ENCODE measurements around the gene INO80.
A peak's percentile ranks its signal among the peaks of the same experiment; 100 is the strongest.

INO80 gene

GRCh38 chr15:40933517-40933902 is 182.6 kb downstream of the INO80 start:
- no peak for TF ChIP-seq CTCF (IDR thresholded peaks at IDR 0.05; ENCODE audit: low read depth, low read length)
- no peak overlapping the region for H3K4me3 ChIP-seq (ENCODE audit: low read depth, low read length)

- no peak for TF ChIP-seq CTCF (IDR thresholded peaks at IDR 0.05; ENCODE audit: low read depth, low read length)
- peak overlapping the region; percentile 78; the same call in 1 of the 2 replicates for H3K4me3 ChIP-seq (ENCODE audit: low read depth, low read length)
Observed at GRCh38 chr15:40932649-40933516, 183.2 kb downstream of the INO80 start.

GRCh38 chr15:40932156-40932555 is 183.9 kb downstream of the INO80 start:
- peak overlapping the region; percentile 78 for H3K4me3 ChIP-seq (ENCODE audit: low read depth, low read length)
- TF ChIP-seq CTCF (IDR thresholded peaks at IDR 0.05; ENCODE audit: low read depth, low read length) = no peak

GRCh38 chr15:40931300-40932142 is 184.6 kb downstream of the INO80 start:
- peak overlapping the region; percentile 78 for H3K4me3 ChIP-seq (ENCODE audit: low read depth, low read length)
- no peak for TF ChIP-seq CTCF (IDR thresholded peaks at IDR 0.05; ENCODE audit: low read depth, low read length)

- peak; percentile 65 for TF ChIP-seq CTCF (IDR thresholded peaks at IDR 0.05; ENCODE audit: low read depth, low read length)
- H3K4me3 ChIP-seq (ENCODE audit: low read depth, low read length) = peak overlapping the region; percentile 78
Observed at GRCh38 chr15:40930430-40931299, 185.4 kb downstream of the INO80 start.

- no peak for TF ChIP-seq CTCF (IDR thresholded peaks at IDR 0.05; ENCODE audit: low read depth, low read length)
Observed at GRCh38 chr15:40929660-40930429, 186.2 kb downstream of the INO80 start.

More at GRCh38 chr15:40929660-40930429, 186.2 kb downstream of the INO80 start:
- H3K4me3 ChIP-seq (ENCODE audit: low read depth, low read length) = peak overlapping the region; percentile 78

All from WI38 (cell line).